Measurements from ENCODE around the gene WDR37.

- no peak for TF ChIP-seq EZH2 (IDR thresholded peaks at IDR 0.05; ENCODE audit: insufficient read depth, poor library complexity, severe bottlenecking)
- TF ChIP-seq EZH2phosphoT487 (IDR thresholded peaks at IDR 0.05; ENCODE audit: insufficient read depth, low read depth): no peak
These were observed 12.6 kb upstream of the WDR37 start for GRCh38 chr10:1043532-1043995.

Data from GM23248 (cell line).